HG02571 (cell line): ENCODE results near the gene PARP9.

Source experiments
- ATAC-seq: cut with Tn5 transposase; IDR thresholded peaks from one replicate; pipeline ENCODE4 v1.9.1; 2021; ENCODE audit warnings: mild to moderate bottlenecking, moderate library complexity; ENCODE audit not compliant: unreplicated experiment

PARP9 gene

GRCh38 chr3:122564155-122564912, at the start of gene PARP9, which contains the start of gene DTX3L:
Gene PARP9, minus strand, starts transcription at chr3:122564300. Its CDS starts 4,680 bp downstream, at chr3:122559620.
Gene DTX3L, plus strand, starts transcription at chr3:122564338. Its CDS starts 89 bp downstream, at chr3:122564427.
- ATAC-seq = peak; percentile 60

GRCh38 chr3:122612696-122613095, 48.6 kb upstream of the PARP9 start:
- no peak for ATAC-seq

- ATAC-seq = peak; percentile 93
Observed at GRCh38 chr3:122609798-122610559, 45.9 kb upstream of the PARP9 start.

- ATAC-seq = no peak
Observed at GRCh38 chr3:122608916-122609315, 44.8 kb upstream of the PARP9 start.

GRCh38 chr3:122606330-122606729, 42.2 kb upstream of the PARP9 start:
- ATAC-seq = no peak

- ATAC-seq = no peak
Observed at GRCh38 chr3:122603056-122603455, 39.0 kb upstream of the PARP9 start.

GRCh38 chr3:122602011-122602710, 38.1 kb upstream of the PARP9 start:
- no peak for ATAC-seq

GRCh38 chr3:122598556-122598955, 34.5 kb upstream of the PARP9 start:
- ATAC-seq = no peak

GRCh38 chr3:122598151-122598550, 34.1 kb upstream of the PARP9 start:
- ATAC-seq = no peak

GRCh38 chr3:122594025-122594424, 29.9 kb upstream of the PARP9 start:
- no peak for ATAC-seq

- ATAC-seq = no peak
Observed at GRCh38 chr3:122590610-122591009, 26.5 kb upstream of the PARP9 start.

- ATAC-seq = no peak
Observed at GRCh38 chr3:122589297-122589696, 25.2 kb upstream of the PARP9 start.

GRCh38 chr3:122587572-122587971, 23.5 kb upstream of the PARP9 start:
- no peak for ATAC-seq

GRCh38 chr3:122586773-122587485, 22.8 kb upstream of the PARP9 start:
- ATAC-seq = no peak

- ATAC-seq = no peak
Observed at GRCh38 chr3:122586098-122586497, 22.0 kb upstream of the PARP9 start.

GRCh38 chr3:122582390-122582789, 18.3 kb upstream of the PARP9 start:
- ATAC-seq = no peak

- no peak for ATAC-seq
Observed at GRCh38 chr3:122581622-122582021, 17.5 kb upstream of the PARP9 start.

GRCh38 chr3:122580470-122580869, 16.4 kb upstream of the PARP9 start:
- ATAC-seq = no peak

GRCh38 chr3:122578069-122578740, 14.1 kb upstream of the PARP9 start:
- no peak for ATAC-seq

- ATAC-seq = no peak
Observed at GRCh38 chr3:122577409-122578031, 13.4 kb upstream of the PARP9 start, which contains the start of gene PARP15. Gene PARP15, plus strand, starts transcription at chr3:122577650. Its CDS starts 18 bp downstream, at chr3:122577668.
